Lower leg skin (tissue), 3 donors: ENCODE data around the gene TSC1.

ENCODE experiments used
- CTCF ChIP-seq, 3 donors: fragments of 450-650 bp; IDR thresholded peaks; one replicate each; pipeline ENCODE4 v1.5.1; 2016; ENCODE audit warnings: antibody characterized with exemption in 3 of 3, mild to moderate bottlenecking in 3 of 3, moderate library complexity in 2 of 3
- POLR2A ChIP-seq, 2 donors: fragments of 450-650 bp; IDR thresholded peaks; one replicate each; pipeline ENCODE4 v1.6.1; 2016 to 2017; ENCODE audit warnings: antibody characterized with exemption in 2 of 2, mild to moderate bottlenecking in 1 of 2, moderate library complexity in 1 of 2

- no peak for TF ChIP-seq CTCF (IDR thresholded peaks at IDR 0.05)
- no peak for TF ChIP-seq POLR2A (IDR thresholded peaks at IDR 0.05)
Measured at GRCh38 chr9:132955768-132956167, 11.4 kb upstream of the TSC1 start.
